COLO668 (cell line): ENCODE measurements around the gene IL16.

Source experiments
- DNase-seq: peaks from one replicate; lab custom pipeline; 2025; ENCODE audit not compliant: unreplicated experiment; lab: John Stamatoyannopoulos, UW

Gene IL16

DNA sequence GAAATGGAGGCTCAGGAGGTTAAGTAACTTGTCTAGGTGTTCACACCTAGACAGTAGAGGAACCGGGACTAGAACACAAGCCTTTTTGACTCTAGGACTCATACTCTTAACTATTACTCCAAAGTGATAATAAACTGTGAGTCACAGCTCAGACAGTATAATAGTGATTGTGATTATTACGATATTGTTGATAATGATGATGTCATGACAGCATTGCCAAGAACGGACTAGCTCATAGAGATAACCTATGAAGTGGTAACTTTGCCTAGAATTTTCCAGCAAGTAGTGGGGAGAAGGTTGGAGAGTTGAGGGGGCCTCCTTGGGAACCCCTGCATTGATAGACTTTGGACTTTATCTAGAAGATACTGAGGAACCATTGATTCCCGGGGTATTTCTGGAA is 93.2 kb downstream of the IL16 start:
- no peak for DNase-seq

DNA sequence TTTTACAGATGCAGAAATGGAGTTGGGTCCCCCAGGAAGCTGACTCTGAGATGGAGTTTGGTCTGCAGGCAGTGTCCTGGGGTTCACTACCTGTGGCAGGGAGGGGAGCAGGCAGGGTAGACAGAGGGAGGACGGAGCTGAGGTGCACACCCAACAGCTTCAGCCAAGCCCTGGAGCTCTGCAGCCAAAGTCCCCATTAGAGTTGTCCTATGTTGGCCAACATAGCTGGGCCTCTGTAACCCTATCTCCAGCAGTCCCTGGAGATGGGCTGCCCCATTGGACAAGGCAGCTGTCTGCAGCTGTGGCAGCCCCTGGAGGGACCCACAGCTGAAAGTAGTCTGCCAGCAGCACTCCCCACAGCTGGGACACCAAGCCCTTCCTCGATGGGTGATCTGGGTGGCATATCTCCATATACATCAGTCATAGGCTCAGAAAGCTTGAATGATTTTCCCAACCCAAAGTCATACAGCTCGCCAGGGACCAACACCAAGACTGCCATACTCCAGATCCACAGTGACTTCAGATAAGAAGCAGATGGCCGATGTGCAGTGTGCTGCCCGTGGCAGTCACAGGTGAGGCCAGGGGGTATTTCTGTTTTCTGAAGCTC is 95.3 kb downstream of the IL16 start:
- no peak for DNase-seq

DNA sequence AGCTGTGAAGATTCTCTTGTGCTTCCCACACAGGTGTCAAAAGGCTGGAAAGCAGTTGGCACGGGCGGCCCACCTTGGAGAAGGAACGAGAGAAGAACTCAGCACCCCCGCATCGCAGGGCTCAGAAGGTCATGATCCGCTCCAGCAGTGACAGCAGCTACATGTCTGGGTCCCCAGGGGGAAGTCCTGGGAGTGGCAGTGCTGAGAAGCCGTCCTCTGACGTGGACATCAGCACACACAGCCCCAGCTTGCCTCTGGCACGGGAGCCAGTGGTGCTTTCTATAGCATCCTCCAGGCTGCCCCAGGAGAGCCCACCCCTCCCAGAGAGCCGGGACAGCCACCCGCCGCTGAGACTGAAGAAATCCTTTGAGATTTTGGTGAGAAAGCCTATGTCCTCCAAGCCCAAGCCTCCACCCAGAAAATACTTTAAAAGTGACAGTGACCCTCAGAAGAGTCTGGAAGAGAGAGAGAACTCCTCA is 95.9 kb downstream of the IL16 start:
- DNase-seq: no peak

DNA sequence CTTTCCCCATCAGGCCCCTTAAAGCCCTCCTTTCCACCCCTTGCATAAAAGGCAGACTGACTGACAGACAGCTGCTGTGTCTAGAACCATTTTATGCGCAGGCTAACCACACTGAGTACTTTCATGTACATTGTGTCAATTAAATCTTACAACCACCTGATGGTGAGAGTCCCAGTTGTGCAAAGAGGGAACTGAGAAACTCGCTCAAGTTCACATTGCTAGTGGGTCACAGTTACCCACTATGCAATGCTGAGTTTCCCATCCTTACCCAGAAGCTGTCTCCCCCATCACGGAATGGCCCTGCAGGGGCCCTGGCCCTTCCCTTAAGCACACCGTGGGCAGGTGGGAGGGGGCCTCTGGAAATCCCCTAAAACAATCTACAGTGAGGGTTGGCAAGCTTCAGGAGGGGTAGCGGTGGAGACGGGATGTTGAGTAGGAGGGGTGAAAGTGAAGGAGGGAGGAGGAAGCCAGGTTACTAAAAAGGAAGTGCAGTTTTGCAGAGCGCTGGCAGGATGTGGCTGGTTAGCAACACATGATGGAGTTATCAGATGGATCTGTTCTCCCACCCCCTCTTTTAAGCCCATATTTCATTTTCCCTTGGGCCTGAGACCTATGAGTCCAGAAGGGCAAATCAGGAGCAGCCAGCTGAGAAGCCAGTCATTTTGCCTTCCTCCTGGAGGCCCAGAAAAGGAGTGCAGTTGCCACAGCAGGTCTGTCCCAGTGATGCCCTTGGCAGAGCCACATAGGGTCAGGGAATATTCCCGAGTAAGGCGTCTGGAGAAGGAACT is 97.2 kb downstream of the IL16 start:
- DNase-seq: no peak

DNA sequence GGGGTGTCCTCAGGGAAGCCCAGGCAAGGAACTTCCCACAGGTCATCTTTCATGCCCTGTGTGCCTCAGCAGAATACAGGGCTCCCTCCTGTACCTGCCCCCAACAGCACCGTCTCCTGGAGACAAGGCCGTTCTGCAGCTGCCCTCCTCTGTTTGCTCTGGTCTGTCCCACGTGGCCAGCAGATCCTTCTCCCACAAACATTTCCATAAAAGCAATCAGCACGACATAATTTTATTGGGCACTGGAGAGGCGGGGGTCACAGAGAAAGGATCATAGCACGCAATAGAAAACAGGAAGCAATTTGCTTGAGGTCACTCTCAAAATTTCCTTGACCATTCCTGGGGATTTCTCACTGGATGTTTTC is 97.8 kb downstream of the IL16 start:
- DNase-seq: peak; percentile 9

DNA sequence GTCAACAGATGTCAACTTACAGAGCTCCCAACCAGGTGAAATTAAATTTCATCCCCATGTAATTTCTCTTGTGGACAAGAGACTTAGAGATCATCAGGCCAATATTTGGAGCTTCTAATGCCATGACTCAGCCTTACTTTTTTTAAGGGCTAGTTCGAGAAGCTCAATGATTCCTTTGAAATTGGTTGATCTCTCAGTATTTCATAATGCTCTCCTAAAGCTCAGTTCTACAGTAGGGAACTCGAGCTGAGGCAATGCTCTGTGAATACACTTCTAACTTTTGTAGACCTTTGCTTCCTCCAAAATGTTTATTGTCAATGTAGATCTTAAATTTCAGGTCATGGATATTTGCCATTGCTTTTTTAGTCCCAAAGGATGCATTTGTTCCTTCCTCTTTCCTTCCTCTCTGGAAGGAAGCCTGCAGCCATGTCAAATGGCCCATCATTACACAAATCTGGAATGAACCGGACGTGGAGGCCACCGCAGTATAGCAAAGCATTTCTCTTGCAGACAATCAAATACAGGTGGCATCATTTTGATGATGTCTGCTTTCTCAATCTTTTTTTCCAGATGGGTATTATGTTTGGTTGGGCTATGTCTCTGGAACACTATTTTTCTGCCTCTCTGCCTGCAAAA is 98.9 kb downstream of the IL16 start:
- DNase-seq: no peak

DNA sequence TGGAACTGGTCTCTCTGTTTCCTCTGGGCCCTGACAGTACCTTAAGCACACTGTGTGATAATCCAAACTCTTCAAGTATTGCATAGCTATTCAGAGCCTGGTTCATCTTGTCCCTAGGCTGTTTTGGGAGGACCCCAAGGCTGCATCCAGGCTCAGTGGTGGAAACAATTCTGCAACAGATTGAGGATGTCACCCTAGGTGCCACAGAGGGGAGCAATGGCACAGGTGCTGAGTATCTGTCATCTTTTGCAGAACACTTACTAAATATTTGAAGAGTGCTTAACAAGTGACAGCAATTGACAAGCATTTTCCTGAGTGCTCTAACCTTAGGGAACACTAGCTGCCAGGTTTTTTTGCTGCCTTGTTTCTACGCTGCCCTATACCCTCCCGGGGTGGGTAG is 99.5 kb downstream of the IL16 start:
- DNase-seq: no peak

DNA sequence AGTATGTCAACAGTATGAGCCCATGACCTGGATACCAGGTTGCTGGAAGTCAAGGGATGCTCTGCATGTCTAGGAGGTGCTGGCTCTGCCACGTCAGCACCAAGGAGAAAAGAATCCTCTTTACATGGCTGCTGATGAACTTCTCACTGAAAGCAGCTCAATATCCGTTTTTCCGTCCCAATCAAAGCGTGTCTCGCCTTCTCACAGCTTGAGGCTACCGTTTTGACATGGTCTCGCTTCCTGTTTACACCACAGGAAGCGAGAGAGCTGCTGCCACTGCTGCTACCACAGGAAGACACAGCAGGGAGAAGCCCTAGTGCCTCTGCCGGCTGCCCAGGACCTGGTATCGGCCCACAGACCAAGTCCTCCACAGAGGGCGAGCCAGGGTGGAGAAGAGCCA is 100.0 kb downstream of the IL16 start:
- no peak for DNase-seq

DNA sequence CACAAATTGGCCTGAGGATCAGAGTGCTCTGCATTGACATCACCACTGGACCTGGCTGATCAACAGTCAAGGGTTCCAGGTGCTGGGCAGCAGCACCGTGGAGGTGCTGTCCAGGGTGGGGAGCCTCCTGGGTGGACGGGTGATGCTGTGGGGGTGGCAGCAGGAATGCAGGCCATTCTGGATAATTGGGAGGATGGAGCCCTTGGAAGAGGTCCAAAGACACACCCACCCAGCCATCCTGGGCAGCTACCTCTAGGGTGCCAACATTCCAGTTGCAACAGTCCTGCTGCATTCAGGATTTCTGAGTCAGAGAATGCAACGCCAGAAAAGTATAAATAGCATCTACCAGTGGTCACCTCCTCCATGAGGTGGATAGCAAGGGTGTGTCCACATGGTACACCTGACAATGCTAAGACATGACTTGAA is 100.5 kb downstream of the IL16 start:
- DNase-seq: no peak

DNA sequence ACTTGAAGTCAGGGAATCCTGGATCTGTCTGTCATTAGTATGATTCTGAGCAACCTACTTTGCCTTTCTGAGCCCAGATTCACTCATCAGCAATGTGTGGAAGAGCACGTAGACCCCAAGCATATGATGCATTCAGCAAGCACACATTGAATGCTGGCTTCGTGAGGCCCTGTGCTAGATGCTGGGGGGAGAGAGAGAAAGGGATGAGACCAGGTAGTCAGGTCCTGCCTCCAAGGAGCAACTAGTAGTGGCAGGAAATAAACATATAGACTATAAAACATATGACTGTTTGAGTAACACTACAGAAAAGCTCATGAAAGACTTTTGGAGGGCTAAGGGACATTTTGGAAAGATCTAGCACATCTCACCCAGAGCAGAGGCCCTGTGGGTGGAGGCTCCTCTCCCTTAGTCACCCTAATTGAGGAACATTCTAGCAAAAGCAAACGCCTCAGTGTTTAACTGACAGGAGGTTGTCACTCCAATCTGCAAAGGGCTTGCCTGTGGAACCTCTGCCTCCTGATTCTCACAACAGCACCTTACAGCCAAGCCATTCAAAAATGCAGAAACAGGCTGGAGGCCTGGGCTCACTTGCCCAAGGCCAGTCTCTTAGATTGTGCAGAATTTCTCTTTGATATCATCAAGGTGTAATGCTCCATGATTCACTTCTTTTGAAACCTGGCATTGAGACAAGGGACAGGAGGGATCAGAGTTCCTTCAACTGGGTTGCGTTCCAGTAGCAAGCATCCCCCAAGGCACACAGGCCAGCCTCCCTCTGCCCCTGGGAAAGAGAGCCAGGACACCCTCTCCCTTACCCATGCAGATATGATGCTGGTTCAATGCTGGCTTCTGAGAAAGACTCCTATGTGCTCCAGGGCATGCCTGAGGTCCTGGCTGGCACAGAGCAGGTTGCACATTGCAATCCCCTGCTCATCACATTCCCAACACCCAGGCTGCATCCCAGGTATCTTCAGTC is 101.2 kb downstream of the IL16 start:
- no peak for DNase-seq

DNA sequence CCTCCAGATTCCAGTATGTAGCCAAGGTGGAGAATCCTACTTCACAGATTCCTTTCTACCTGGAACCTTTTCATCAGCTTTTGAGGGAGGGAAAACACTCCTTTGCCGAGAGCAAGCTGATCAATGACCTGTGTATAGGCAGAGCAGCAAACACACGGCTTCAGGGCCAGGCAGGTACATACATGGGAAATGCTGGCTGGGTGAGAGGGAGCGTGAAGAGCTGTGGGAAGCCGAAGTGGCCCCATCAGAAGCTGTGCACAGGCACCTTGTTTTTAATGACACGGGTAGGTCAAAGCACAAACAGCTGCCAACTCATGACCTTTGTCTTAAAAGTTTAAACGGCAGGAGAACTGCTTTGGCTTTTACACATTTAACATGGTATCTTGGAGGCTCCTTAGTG is 101.9 kb downstream of the IL16 start:
- DNase-seq: no peak

DNA sequence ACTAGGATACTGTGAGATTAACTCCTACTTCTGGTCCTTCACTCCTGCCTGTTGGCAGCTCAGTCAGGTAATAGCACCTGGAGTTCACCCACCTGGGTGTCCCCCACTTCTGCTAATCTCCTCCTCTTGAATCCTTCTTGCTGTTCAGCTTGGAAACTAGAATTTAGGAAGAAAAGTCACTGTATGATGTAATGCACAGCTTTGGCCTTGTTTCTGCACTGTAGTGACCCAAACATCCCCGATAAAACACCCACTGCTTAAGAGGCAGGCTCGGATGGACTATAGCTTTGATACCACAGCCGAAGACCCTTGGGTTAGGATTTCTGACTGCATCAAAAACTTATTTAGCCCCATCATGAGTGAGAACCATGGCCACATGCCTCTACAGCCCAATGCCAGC is 102.5 kb downstream of the IL16 start:
- DNase-seq: no peak

DNA sequence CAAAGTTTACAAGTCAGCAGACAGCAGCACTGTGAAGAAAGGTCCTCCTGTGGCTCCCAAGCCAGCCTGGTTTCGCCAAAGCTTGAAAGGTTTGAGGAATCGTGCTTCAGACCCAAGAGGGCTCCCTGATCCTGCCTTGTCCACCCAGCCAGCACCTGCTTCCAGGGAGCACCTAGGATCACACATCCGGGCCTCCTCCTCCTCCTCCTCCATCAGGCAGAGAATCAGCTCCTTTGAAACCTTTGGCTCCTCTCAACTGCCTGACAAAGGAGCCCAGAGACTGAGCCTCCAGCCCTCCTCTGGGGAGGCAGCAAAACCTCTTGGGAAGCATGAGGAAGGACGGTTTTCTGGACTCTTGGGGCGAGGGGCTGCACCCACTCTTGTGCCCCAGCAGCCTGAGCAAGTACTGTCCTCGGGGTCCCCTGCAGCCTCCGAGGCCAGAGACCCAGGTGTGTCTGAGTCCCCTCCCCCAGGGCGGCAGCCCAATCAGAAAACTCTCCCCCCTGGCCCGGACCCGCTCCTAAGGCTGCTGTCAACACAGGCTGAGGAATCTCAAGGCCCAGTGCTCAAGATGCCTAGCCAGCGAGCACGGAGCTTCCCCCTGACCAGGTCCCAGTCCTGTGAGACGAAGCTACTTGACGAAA is 103.1 kb downstream of the IL16 start:
- no peak for DNase-seq

DNA sequence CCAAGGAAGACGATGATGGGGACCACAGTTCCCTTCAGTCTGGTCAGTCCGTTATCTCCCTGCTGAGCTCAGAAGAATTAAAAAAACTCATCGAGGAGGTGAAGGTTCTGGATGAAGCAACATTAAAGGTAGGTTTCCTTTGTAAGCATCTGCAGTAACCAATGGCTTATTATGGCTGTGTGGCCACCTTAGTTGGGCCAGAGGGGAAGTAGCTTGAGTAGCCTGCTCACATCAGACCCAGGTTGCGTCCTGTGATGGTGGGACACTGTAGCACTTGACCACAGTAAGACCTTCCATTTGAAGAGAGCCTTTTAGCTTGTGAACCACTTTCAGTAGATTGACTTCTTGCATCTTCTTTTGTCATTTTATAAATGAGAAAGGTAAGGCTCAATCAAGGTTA is 104.7 kb downstream of the IL16 start:
- DNase-seq: no peak

DNA sequence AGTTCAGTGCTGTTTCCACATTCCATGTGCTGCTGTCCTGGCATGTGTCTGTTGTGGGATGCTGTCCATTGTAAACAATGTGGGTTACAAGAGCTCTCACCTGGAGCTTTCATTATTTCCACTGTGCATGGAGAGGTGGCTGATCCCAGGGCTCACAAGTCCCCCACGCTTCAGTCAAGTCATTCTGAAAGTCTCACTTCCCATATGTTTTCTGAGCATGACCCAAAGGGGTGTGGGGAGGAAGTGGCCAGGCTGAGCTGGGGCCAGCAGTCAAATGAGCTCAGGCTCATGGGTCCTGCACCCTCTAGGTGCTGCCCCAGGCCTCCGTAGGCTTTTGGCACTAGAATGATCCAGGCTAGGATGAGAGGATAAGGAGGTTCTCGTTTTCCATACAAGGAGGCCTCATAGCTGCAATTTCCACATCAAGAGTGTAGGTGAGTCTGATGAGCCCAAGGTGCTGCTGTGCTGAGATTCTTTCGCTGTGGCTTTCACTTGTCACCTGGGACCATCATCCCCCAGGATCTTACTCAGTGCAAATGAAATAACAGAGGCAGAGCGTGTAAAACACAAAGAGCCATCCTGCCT is 105.2 kb downstream of the IL16 start:
- no peak for DNase-seq

DNA sequence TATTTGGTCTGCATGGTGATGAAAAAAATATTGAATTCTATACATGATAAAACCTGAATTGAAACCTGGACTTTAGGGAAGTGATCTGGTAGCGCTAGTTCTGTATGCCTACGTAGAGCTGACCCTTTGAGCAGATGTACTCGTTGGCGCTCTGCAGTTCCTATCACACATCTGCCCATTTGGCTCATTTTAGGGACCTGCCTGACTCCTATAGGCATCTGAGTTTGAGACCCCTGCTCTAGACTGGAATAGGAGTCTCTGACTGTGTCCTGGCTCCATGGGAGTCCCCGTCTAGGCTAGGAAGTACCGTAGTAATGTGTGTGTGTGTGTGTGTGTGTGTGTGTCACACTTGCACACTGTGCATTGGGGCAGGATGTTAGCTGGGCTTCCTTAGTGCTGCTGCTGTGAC is 106.0 kb downstream of the IL16 start:
- DNase-seq: no peak

DNA sequence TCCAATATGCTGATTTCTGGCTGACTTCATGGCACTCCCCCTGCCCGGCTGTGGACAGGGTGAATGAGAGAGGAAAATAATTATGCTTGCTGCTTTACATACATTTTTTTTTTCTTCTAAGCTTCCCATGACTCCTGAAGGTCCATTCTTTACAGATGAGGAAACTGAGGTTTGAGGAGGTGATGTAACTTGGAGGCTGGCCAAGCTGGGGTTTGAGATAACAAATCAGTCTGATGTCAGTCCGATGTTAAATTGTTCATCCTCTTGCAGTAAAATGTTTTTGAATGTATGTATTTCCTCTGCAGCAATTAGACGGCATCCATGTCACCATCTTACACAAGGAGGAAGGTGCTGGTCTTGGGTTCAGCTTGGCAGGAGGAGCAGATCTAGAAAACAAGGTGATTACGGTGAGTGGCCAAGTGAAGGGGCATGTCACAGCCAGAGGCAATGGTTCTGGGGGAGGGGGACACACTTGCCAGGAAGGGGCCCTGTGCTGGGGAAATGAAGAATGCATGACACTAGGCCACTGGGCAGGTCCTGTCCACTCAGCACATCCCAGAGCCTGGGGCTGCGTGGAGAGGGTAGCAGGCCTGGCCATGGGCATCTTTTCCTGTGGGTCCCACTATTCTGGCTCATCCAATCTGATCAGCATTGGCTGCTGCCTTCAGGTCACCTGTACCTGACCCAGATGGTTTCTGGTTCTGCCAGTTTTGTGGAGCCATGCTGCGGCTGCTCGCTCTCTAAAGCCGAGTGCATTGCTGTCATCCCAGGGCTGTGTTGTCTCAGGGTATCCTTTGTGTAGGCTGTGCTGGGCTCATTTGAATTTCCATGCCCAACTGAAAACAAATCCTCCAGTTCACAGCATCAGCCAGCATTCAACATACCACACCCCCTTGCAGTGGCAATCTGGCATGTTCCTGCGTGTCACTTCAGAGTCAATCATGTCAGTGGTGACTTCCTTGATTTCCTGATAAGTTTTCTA is 106.9 kb downstream of the IL16 start:
- DNase-seq: no peak

DNA sequence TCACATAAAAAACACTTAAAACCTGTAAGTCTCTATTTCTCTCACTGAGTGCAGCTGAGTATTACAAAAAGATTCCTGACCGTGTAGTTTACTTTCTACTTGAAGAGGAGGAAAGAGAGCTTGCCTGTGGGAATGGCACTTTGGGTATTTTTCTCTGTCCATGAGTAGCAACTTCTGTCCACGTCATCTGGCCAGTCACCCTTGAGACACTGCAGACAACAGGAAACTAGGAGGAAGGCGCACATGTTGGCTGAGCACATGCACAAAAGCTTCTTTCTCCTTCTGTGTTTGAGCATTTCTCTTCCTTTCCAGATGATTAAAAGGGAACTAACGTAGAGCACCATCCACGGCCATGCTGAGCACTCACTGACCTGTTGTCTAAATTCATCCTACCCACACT is 107.5 kb downstream of the IL16 start:
- DNase-seq: no peak

DNA sequence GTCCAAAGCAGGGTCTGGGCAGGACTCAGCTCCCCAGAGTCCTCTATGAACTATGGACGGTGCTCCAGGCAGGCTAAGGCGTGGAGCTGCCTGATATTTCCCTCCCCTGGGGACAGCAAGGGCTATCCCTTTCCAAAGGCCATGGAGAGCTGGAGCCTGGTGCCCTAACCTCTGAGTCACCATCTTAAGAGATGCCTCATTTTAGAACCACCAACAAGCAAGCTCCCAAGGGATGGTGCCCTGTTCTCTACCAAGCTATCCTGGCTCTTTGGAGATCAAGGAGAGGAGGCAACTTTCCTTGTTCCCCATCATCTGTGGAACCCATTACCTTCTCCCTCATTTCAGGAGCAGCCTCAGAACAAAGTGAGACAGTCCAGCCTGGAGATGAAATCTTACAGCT is 111.6 kb downstream of the IL16 start:
- no peak for DNase-seq
